K562 (cell line): Measurements from ENCODE around the gene BDNF.

Experiments used
- CTCF ChIP-seq, 3 experiments: IDR thresholded peaks in 2 of 3; conservative IDR thresholded peaks in 1 of 3; 2 replicates each; pipeline ENCODE4 v1.5.1; 2011 to 2012; ENCODE audit warnings: low read length in 3 of 3, mild to moderate bottlenecking in 3 of 3, control low read depth in 2 of 3, improper control_type of control experiment in 1 of 3, inconsistent platforms in 1 of 3, low read depth in 1 of 3, mixed read lengths in 1 of 3, moderate library complexity in 1 of 3; ENCODE audit not compliant: insufficient read depth in 2 of 3
- JUN ChIP-seq, 2 experiments: sonication (generic) in 1 of 2; formaldehyde crosslinking in 1 of 2; IDR thresholded peaks; 2 replicates each; pipeline versions ENCODE4 v1.6.1 to v1.8.0; 2012 to 2022; ENCODE audit warnings: borderline replicate concordance in 2 of 2, mild to moderate bottlenecking in 2 of 2, improper control_type of control experiment in 1 of 2, low read depth in 1 of 2, low read length in 1 of 2, missing genetic modification reagents in 1 of 2
- KLF16 ChIP-seq: IDR thresholded peaks from 2 replicates; pipeline ENCODE4 v1.6.1; 2016; ENCODE audit warnings: antibody characterized with exemption
- ZNF512 ChIP-seq: IDR thresholded peaks from 2 replicates; pipeline ENCODE4 v1.6.1; 2016; ENCODE audit warnings: missing genetic modification characterization, missing compliant biosample characterization
- TF ChIP-seq, protein P1 (sequence below): fragments of 250-450 bp; sonication (Bioruptor Pico); IDR thresholded peaks from 2 replicates; pipeline ENCODE4 v1.4.0; 2020; ENCODE audit warnings: borderline replicate concordance

- no peak for TF ChIP-seq CTCF (IDR thresholded peaks at IDR 0.05 in 2 of 3, conservative IDR thresholded peaks at IDR 0.05 in 1 of 3; ENCODE audit: insufficient read depth in 2 of 3, low read depth in 1 of 3, low read length in 3 of 3)
- TF ChIP-seq JUN (IDR thresholded peaks at IDR 0.05; ENCODE audit: borderline replicate concordance, low read depth, low read length), result no peak
- TF ChIP-seq JUN (CRISPR knock-in tag; IDR thresholded peaks at IDR 0.05; ENCODE audit: borderline replicate concordance), result no peak
- TF ChIP-seq KLF16, result no peak
- TF ChIP-seq ZNF512 (tag), result no peak
- TF ChIP-seq, protein P1, sequence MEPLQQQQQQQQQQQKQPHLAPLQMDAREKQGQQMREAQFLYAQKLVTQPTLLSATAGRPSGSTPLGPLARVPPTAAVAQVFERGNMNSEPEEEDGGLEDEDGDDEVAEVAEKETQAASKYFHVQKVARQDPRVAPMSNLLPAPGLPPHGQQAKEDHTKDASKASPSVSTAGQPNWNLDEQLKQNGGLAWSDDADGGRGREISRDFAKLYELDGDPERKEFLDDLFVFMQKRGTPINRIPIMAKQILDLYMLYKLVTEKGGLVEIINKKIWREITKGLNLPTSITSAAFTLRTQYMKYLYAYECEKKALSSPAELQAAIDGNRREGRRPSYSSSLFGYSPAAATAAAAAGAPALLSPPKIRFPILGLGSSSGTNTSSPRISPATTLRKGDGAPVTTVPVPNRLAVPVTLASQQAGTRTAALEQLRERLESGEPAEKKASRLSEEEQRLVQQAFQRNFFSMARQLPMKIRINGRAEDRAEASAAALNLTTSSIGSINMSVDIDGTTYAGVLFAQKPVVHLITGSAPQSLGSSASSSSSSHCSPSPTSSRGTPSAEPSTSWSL (CRISPR knock-in tag), result no peak
These were observed 18.7 kb upstream of the BDNF start for GRCh38 chr11:27718863-27719545.
